Measurements from ENCODE around the gene COL2A1. TPM values are rescaled to one million over a fixed set of nuclear protein-coding genes. Genes with fewer than 3 reads are reported as not detected.

The COL2A1 gene
- polyA plus RNA-seq, 1 donor (not counting 4 experiments of a cell fraction or from before 2014, with no cell fraction given): 0.03 TPM

- Histone ChIP-seq H3K9me3 (ENCODE audit: control insufficient read depth, low read depth, low read length) (no peaks in the 10 kb centered on the region), H3K9me1 (ENCODE audit: control insufficient read depth, extremely low read depth, insufficient read depth, low read length) (no peaks in the 10 kb centered on the region), H3K27ac (ENCODE audit: control insufficient read depth, insufficient read depth, low read length) (no peak overlapping the region), H2AFZ (ENCODE audit: control insufficient read depth, low read length) (no peak overlapping the region), H3K36me3 (ENCODE audit: control insufficient read depth in 2 of 2, extremely low read depth in 1 of 2, insufficient read depth in 2 of 2, low read length in 2 of 2) (no peaks in the 10 kb centered on the region), H3K9ac (ENCODE audit: control insufficient read depth, extremely low read depth, insufficient read depth, low read length) (no peak overlapping the region), H3K4me2 (ENCODE audit: control insufficient read depth, extremely low read depth, insufficient read depth, low read depth, low read length) (no peak overlapping the region), H3K79me2 (ENCODE audit: control insufficient read depth, insufficient read depth, low read length) (no peaks in the 10 kb centered on the region), H4K20me1 (ENCODE audit: control insufficient read depth, extremely low read depth, insufficient read depth, low read length) (no peaks in the 10 kb centered on the region), H3K4me3 (ENCODE audit: control insufficient read depth in 2 of 3, extremely low read depth in 1 of 3, insufficient read depth in 2 of 3, low read depth in 1 of 3, low read length in 3 of 3) (no peak overlapping the region), H3K4me1 (ENCODE audit: control insufficient read depth, extremely low read depth, insufficient read depth, low read length) (no peaks in the 10 kb centered on the region), H3K27me3 (ENCODE audit: control insufficient read depth, extremely low read depth, insufficient read depth, low read length) (peaks cover 4% of the 10 kb centered on the region)
- no peak for TF ChIP-seq EZH2 (IDR thresholded peaks at IDR 0.05; ENCODE audit: low read length)
- TF ChIP-seq CTCF (optimal IDR thresholded peaks at IDR 0.05 in 1 of 3, IDR thresholded peaks at IDR 0.05 in 1 of 3, conservative IDR thresholded peaks at IDR 0.05 in 1 of 3; ENCODE audit: extremely low read depth in 1 of 3, insufficient read depth in 2 of 3, low read length in 3 of 3): no peak
- FAIRE-seq (no peak), DNase-seq (ENCODE audit: low read depth, low spot score) (no peak)
- dilution Hi-C loops (cut with MboI; ENCODE audit: extremely low pct_ligation_motif_present, low sequenced_read_pairs): no loop called here
Observed at GRCh38 chr12:48025281-48025680, 21.0 kb upstream of the COL2A1 start.

GRCh38 chr12:48024735-48025134 lies 20.5 kb upstream of the COL2A1 start:
- no peaks in the 10 kb centered on the region for H3K4me1 ChIP-seq (ENCODE audit: control insufficient read depth, extremely low read depth, insufficient read depth, low read length)
- H3K4me2 ChIP-seq (ENCODE audit: control insufficient read depth, extremely low read depth, insufficient read depth, low read depth, low read length): no peak overlapping the region
- no peak overlapping the region for H2AFZ ChIP-seq (ENCODE audit: control insufficient read depth, low read length)
- H3K79me2 ChIP-seq (ENCODE audit: control insufficient read depth, insufficient read depth, low read length): no peaks in the 10 kb centered on the region
- no peaks in the 10 kb centered on the region for H4K20me1 ChIP-seq (ENCODE audit: control insufficient read depth, extremely low read depth, insufficient read depth, low read length)
- dilution Hi-C loops (cut with MboI; ENCODE audit: extremely low pct_ligation_motif_present, low sequenced_read_pairs): no loop called here
- FAIRE-seq (no peak), DNase-seq (ENCODE audit: low read depth, low spot score) (no peak)
- H3K27me3 ChIP-seq (ENCODE audit: control insufficient read depth, extremely low read depth, insufficient read depth, low read length): peaks cover 4% of the 10 kb centered on the region
- H3K4me3 ChIP-seq (ENCODE audit: control insufficient read depth in 2 of 3, extremely low read depth in 1 of 3, insufficient read depth in 2 of 3, low read depth in 1 of 3, low read length in 3 of 3): no peak overlapping the region
- H3K9me3 ChIP-seq (ENCODE audit: control insufficient read depth, low read depth, low read length): no peaks in the 10 kb centered on the region
- no peak overlapping the region for H3K9ac ChIP-seq (ENCODE audit: control insufficient read depth, extremely low read depth, insufficient read depth, low read length)
- H3K9me1 ChIP-seq (ENCODE audit: control insufficient read depth, extremely low read depth, insufficient read depth, low read length): no peaks in the 10 kb centered on the region
- H3K27ac ChIP-seq (ENCODE audit: control insufficient read depth, insufficient read depth, low read length): no peak overlapping the region
- no peaks in the 10 kb centered on the region for H3K36me3 ChIP-seq (ENCODE audit: control insufficient read depth in 2 of 2, extremely low read depth in 1 of 2, insufficient read depth in 2 of 2, low read length in 2 of 2)
- TF ChIP-seq EZH2 (IDR thresholded peaks at IDR 0.05; ENCODE audit: low read length): no peak

DNA sequence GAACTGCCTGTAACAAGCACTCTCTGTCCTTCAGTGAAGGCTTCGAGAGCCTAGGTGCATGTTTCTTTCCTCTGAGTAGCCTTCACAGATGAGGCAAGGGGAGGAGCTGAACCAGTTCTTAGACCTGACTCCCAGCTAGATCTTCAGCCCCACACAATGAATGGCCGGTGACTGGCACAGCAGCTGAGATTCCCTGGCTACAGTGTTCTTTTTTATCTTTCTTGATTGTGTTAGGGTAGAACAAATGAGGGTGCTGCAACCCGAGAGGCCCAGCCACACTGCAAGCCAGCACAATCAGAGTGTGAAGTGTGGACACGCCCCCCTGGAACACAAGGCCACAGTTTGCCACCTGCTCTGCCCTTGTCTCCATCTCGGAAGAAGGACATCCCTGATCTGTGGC lies 19.1 kb upstream of the COL2A1 start:
- no peak overlapping the region for H3K27ac ChIP-seq (ENCODE audit: control insufficient read depth, insufficient read depth, low read length)
- H3K4me2 ChIP-seq (ENCODE audit: control insufficient read depth, extremely low read depth, insufficient read depth, low read depth, low read length): no peak overlapping the region
- no peaks in the 10 kb centered on the region for H3K79me2 ChIP-seq (ENCODE audit: control insufficient read depth, insufficient read depth, low read length)
- H3K36me3 ChIP-seq (ENCODE audit: control insufficient read depth in 2 of 2, extremely low read depth in 1 of 2, insufficient read depth in 2 of 2, low read length in 2 of 2): no peaks in the 10 kb centered on the region
- H3K9me3 ChIP-seq (ENCODE audit: control insufficient read depth, low read depth, low read length): no peaks in the 10 kb centered on the region
- no peaks in the 10 kb centered on the region for H3K4me1 ChIP-seq (ENCODE audit: control insufficient read depth, extremely low read depth, insufficient read depth, low read length)
- FAIRE-seq: no peak
- H3K9me1 ChIP-seq (ENCODE audit: control insufficient read depth, extremely low read depth, insufficient read depth, low read length): no peaks in the 10 kb centered on the region
- no peak for DNase-seq (ENCODE audit: low read depth, low spot score)
- no peak for TF ChIP-seq EZH2 (IDR thresholded peaks at IDR 0.05; ENCODE audit: low read length)
- TF ChIP-seq CTCF (optimal IDR thresholded peaks at IDR 0.05 in 1 of 3, IDR thresholded peaks at IDR 0.05 in 1 of 3, conservative IDR thresholded peaks at IDR 0.05 in 1 of 3; ENCODE audit: extremely low read depth in 1 of 3, insufficient read depth in 2 of 3, low read length in 3 of 3): no peak
- H2AFZ ChIP-seq (ENCODE audit: control insufficient read depth, low read length): no peak overlapping the region
- H4K20me1 ChIP-seq (ENCODE audit: control insufficient read depth, extremely low read depth, insufficient read depth, low read length): no peaks in the 10 kb centered on the region
- no peak overlapping the region for H3K9ac ChIP-seq (ENCODE audit: control insufficient read depth, extremely low read depth, insufficient read depth, low read length)
- peaks cover 8% of the 10 kb centered on the region for H3K27me3 ChIP-seq (ENCODE audit: control insufficient read depth, extremely low read depth, insufficient read depth, low read length)
- dilution Hi-C loops (cut with MboI; ENCODE audit: extremely low pct_ligation_motif_present, low sequenced_read_pairs): no loop called here
- H3K4me3 ChIP-seq (ENCODE audit: control insufficient read depth in 2 of 3, extremely low read depth in 1 of 3, insufficient read depth in 2 of 3, low read depth in 1 of 3, low read length in 3 of 3): no peak overlapping the region

Data from keratinocyte (primary cell).